GM21528 (cell line): ENCODE measurements around the gene HMOX2.

Experiments
- ATAC-seq: cut with Tn5 transposase; IDR thresholded peaks from one replicate; pipeline ENCODE4 v1.9.1; 2021; ENCODE audit warnings: mild to moderate bottlenecking, moderate library complexity; ENCODE audit not compliant: unreplicated experiment, low FRiP score

HMOX2 gene

DNA sequence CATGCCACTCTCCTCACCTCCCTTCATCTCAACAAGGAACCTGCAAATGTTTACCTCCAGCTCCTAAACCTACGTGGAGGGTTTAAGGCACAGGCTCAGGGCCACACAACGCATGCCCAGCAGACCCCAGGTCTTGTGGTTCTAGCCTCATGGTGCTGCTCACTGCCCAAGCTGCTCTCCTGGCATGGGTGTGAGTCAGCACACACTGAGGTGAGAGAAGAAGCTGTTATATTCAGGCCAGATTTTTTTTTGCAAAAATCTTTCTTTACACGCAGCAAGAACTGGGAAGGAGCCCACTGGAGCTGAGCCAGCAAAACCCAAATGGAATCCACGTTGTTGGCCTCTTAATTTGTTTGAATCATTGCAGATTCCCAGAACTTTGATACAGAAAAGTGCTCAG is 74.4 kb downstream of the HMOX2 start:
- ATAC-seq: no peak

DNA sequence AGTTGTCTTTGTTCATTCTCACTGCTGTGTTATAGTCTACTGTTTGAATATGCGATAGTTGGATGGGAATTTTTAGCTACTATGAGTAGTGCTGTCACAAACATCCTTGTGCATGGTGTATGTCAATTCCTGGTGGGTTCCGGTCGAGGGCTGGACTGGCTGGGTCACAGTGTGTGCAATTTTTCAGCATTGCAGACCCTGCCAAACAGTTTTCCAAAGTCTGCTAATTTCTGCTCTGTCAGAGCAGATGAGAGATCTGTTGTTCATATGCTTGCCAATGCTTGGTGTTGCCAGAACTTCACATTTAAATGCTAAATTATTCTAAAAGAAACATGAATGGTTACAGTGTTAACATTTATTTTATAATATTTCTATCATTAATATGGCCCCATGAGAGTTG is 76.3 kb downstream of the HMOX2 start:
- no peak for ATAC-seq

DNA sequence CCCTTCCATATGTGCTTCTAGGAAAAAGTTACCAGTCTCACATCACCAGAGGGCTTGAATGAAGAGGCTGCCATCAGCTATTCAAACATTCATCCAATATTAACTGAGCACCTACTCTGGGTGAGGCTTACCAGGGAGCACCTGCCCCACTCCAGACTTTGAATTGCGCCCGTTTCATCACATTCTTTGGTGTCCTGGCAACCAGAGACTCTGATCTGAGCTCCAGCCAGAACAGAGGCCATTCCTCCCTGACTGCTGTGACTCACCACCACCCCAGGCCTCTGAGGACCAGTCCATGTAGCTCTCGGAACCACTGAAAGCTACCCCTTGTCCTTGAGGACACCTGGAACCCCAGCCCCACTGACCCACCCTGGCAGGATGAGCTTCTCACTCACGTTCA is 79.9 kb downstream of the HMOX2 start, which contains the start of gene C16orf96:
C16orf96 (plus strand) TSS at position 229 of the 400 bp plus-strand sequence; CDS start at position 379, 150 bp downstream.
- no peak for ATAC-seq

DNA sequence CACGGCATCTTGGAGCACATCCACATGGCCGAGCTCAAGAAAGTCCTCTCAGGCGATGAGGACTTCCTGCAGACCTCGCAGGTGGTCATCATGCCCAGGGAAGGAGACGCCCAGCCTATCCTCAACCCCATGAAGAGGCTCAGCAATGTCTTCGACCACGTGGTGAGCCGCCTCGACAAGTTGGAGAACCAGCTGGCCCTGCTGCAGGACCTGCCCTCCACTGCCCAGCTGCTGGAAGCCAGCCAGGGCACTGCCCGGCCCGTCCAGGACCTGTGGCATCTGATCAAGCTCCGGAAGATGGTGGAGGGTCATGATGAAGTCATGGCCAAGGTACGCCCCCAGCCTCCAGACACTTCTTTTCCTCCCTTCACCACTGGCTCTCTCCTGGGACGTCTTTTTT is 80.4 kb downstream of the HMOX2 start:
- no peak for ATAC-seq

GRCh38 chr16:4557973-4558372 is 81.8 kb downstream of the HMOX2 start:
- ATAC-seq: no peak
